OCI-LY7 (cell line): ENCODE results near the gene TIFAB. TPM values are rescaled to one million over a fixed set of nuclear protein-coding genes. Genes with fewer than 3 reads are reported as not detected.

Experiments used
- BruUV-seq: library from RNA; stranded (reverse); fragments of 400-500 nt; replicated peaks from 2 replicates; lab custom pipeline; 2021; lab: Mats Ljungman, UMichigan
- CTCF ChIA-PET: fragments of 300-600 bp; sonication (Branson Sonifier 250); formaldehyde crosslinking; loops from one replicate; lab custom pipeline; 2022; ENCODE audit warnings: antibody characterized with exemption; ENCODE audit not compliant: unreplicated experiment; lab: Charles Lee
- POLR2A ChIA-PET: fragments of 300-600 bp; sonication (Branson Sonifier 250); formaldehyde crosslinking; loops from one replicate; lab custom pipeline; 2022; ENCODE audit warnings: antibody characterized with exemption; lab: Charles Lee
- DNase-seq: peaks from one replicate; pipeline ENCODE4 v3.0.0-alpha.2; 2015; ENCODE audit warnings: low spot score
- H2AFZ ChIP-seq: fragments of 200-600 bp; sonication (generic), shearing (Covaris generic); 2 replicates; pipeline ENCODE4 v1.6.1; 2014; ENCODE audit warnings: mild to moderate bottlenecking, antibody characterized with exemption, low read length, moderate library complexity
- H3K27ac ChIP-seq: fragments of 200-600 bp; sonication (generic); 2 replicates; pipeline ENCODE4 v1.5.1; 2014; ENCODE audit warnings: mixed run types, low read depth, mild to moderate bottlenecking, moderate library complexity, low read length, inconsistent platforms; ENCODE audit not compliant: poor library complexity, severe bottlenecking
- H3K36me3 ChIP-seq: fragments of 200-600 bp; sonication (generic); 2 replicates; pipeline ENCODE4 v1.6.1; 2014; ENCODE audit warnings: mild to moderate bottlenecking, antibody characterized with exemption, low read length, moderate library complexity, mixed read lengths; ENCODE audit not compliant: insufficient read depth
- H3K4me1 ChIP-seq: fragments of 200-600 bp; sonication (generic); 2 replicates; pipeline ENCODE4 v1.5.1; 2014; ENCODE audit warnings: mild to moderate bottlenecking, low read length; ENCODE audit not compliant: insufficient read depth, poor library complexity, severe bottlenecking
- H3K4me2 ChIP-seq: fragments of 200-600 bp; sonication (generic); 2 replicates; pipeline ENCODE4 v1.6.1; 2014; ENCODE audit warnings: mild to moderate bottlenecking, low read length
- H3K4me3 ChIP-seq: fragments of 200-600 bp; sonication (generic); 2 replicates; pipeline ENCODE4 v1.5.1; 2014; ENCODE audit warnings: mild to moderate bottlenecking, low read depth, low read length; ENCODE audit not compliant: poor library complexity, severe bottlenecking
- H3K79me2 ChIP-seq: fragments of 200-600 bp; sonication (generic); 2 replicates; pipeline ENCODE4 v1.6.1; 2016; ENCODE audit warnings: low read depth, mild to moderate bottlenecking, low read length, moderate library complexity, mixed read lengths; ENCODE audit not compliant: insufficient read depth
- H3K9me2 ChIP-seq: fragments of 200-600 bp; sonication (generic); 2 replicates; pipeline ENCODE4 v1.6.1; 2016; ENCODE audit warnings: mild to moderate bottlenecking, low read length, mixed read lengths; ENCODE audit not compliant: insufficient read depth
- H3K9me3 ChIP-seq: fragments of 200-600 bp; sonication (generic); 2 replicates; pipeline ENCODE4 v1.6.1; 2014; ENCODE audit warnings: mild to moderate bottlenecking, mixed run types, low read length, mixed read lengths
- H4K20me1 ChIP-seq: fragments of 200-600 bp; sonication (generic); 2 replicates; pipeline ENCODE4 v1.6.1; 2014; ENCODE audit warnings: mild to moderate bottlenecking, antibody characterized with exemption, low read length, moderate library complexity, mixed read lengths; ENCODE audit not compliant: insufficient read depth
- EZH2phosphoT487 ChIP-seq: fragments of 200-600 bp; sonication (generic); IDR thresholded peaks from 2 replicates; pipeline ENCODE4 v1.6.1; 2018; ENCODE audit warnings: low read depth, borderline replicate concordance, mild to moderate bottlenecking, mixed run types, antibody characterized with exemption, low read length, moderate library complexity, mixed read lengths
- intact Hi-C: fragments of 100-400 bp; cut with micrococcal nuclease; formaldehyde crosslinking; loops from one replicate; pipeline ENCODE4 v1.10.0; 2022; ENCODE audit not compliant: unreplicated experiment
- total RNA-seq, 2 experiments: library from RNA; depleted of rRNA in 1 of 2; stranded (reverse); fragments of >200 nt in 1 of 2; shearing (Covaris generic) in 1 of 2; gene quantifications; 2 replicates each; pipeline ENCODE4 v1.2.3, GENCODE V29; 2014 to 2022
- TF ChIP-seq, protein P1 (sequence below): fragments of 200-600 bp; sonication (generic); conservative IDR thresholded peaks from 2 replicates; pipeline ENCODE4 v1.5.1; 2014; ENCODE audit warnings: mild to moderate bottlenecking, antibody characterized with exemption, low read length, moderate library complexity, mixed read lengths

Gene TIFAB
- total RNA-seq, 2 experiments from 2014 or later = not detected

DNA sequence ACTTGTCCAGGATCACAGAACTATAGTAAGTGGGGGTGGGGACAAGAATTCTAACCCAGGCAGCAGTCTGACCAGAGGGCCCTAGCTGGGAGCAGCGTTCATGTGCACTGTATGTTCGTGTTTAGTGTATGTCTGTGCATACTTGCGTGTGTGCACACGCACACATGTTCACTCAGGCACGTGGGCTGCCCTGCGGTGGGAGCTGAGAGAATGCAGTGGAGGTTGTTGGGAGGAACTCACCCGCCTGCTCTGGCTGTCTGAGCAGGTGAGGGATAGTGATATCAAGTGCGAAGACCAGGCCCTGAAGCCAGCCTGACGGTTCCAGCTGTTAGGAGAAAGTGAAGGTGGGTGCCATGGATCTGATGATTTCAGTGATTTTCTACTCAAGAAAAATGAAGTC, 5.9 kb downstream of the TIFAB start:
- Histone ChIP-seq H3K4me1 (no peaks in the 10 kb centered on the region), H2AFZ (no peak overlapping the region), H3K79me2 (no peaks in the 10 kb centered on the region), H4K20me1 (no peaks in the 10 kb centered on the region), H3K9me2 (no peaks in the 10 kb centered on the region), H3K36me3 (no peaks in the 10 kb centered on the region), H3K27ac (no peak overlapping the region), H3K4me2 (no peak overlapping the region), H3K4me3 (no peak overlapping the region), H3K9me3 (no peaks in the 10 kb centered on the region)
- no peak for DNase-seq
- intact Hi-C loops = no loop called here
- TF ChIP-seq EZH2phosphoT487 = no peak
- TF ChIP-seq, protein P1, sequence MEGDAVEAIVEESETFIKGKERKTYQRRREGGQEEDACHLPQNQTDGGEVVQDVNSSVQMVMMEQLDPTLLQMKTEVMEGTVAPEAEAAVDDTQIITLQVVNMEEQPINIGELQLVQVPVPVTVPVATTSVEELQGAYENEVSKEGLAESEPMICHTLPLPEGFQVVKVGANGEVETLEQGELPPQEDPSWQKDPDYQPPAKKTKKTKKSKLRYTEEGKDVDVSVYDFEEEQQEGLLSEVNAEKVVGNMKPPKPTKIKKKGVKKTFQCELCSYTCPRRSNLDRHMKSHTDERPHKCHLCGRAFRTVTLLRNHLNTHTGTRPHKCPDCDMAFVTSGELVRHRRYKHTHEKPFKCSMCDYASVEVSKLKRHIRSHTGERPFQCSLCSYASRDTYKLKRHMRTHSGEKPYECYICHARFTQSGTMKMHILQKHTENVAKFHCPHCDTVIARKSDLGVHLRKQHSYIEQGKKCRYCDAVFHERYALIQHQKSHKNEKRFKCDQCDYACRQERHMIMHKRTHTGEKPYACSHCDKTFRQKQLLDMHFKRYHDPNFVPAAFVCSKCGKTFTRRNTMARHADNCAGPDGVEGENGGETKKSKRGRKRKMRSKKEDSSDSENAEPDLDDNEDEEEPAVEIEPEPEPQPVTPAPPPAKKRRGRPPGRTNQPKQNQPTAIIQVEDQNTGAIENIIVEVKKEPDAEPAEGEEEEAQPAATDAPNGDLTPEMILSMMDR = no peak
- BruUV-seq = no TSS peak
- ChIA-PET CTCF (no interaction called here), POLR2A (no interaction called here)

DNA sequence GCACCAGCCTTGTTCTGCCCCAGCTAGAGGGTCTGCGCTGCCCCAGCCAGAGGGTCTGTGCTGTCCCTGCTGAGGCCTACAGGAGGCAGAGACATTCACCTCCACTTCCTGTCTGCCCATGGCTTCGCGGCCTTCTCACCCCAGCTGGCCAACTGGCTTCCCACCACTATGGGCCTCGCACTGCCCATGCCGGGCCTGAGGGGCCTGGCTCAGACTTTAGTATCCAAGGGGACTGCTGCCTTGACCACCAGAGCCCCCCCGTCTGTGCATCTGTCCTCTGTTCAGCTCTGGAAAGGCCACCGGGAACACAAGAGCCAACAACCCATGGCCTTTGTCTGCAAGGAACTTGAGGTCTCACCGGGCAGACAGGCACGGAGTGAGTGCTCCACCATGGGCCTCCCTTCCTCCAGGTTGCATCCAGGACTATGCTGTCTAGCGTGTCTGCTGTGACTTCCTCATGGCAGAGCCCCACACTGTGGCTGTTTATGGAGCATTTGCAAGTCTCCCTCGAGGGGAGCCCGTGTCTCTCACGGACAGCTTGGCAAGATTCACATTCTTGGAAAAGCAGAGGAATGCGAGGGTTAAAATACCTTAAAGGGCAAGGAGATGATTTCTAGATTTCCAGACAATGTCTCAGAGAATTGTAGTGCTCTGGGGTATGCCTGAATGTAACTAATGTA, 6.7 kb downstream of the TIFAB start:
- H4K20me1 ChIP-seq = no peaks in the 10 kb centered on the region
- no peaks in the 10 kb centered on the region for H3K79me2 ChIP-seq
- no peaks in the 10 kb centered on the region for H3K9me3 ChIP-seq
- no peak overlapping the region for H3K4me2 ChIP-seq
- no TSS peak for BruUV-seq
- DNase-seq = no peak
- no peak overlapping the region for H3K4me3 ChIP-seq
- intact Hi-C loops = no loop called here
- ChIA-PET CTCF (no interaction called here), POLR2A (no interaction called here)
- no peak overlapping the region for H3K27ac ChIP-seq
- no peaks in the 10 kb centered on the region for H3K4me1 ChIP-seq
- no peak overlapping the region for H2AFZ ChIP-seq
- TF ChIP-seq, protein P1 = no peak
- no peak for TF ChIP-seq EZH2phosphoT487
- H3K36me3 ChIP-seq = no peaks in the 10 kb centered on the region
- H3K9me2 ChIP-seq = no peaks in the 10 kb centered on the region

DNA sequence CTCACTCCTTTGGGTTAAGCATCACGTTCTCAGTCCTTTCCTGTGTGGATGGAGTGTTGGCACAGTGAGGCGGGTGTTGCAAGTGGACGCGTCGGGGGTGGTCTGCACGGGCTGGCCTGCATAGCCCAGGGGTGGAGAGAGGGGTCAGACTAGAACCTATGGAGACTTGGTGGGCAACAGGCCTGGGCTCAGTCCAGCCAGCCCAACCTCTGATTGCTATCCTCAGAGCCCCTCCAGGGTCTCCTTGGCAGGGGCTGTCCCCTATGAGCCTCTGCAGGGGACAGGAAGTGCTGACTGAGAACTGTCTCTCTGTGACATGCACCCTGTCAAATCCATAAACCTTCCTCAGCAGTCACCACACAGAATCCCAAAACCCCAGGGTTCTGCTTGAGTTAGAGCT, 7.3 kb downstream of the TIFAB start:
- H3K36me3 ChIP-seq = no peaks in the 10 kb centered on the region
- TF ChIP-seq, protein P1 = no peak
- TF ChIP-seq EZH2phosphoT487 = no peak
- no peaks in the 10 kb centered on the region for H3K79me2 ChIP-seq
- no peaks in the 10 kb centered on the region for H4K20me1 ChIP-seq
- intact Hi-C loops = no loop called here
- POLR2A ChIA-PET = no interaction called here
- H2AFZ ChIP-seq = no peak overlapping the region
- no peak overlapping the region for H3K4me3 ChIP-seq
- CTCF ChIA-PET = no interaction called here
- no peak overlapping the region for H3K27ac ChIP-seq
- H3K4me1 ChIP-seq = no peaks in the 10 kb centered on the region
- no peak for DNase-seq
- H3K9me2 ChIP-seq = no peaks in the 10 kb centered on the region
- no peak overlapping the region for H3K4me2 ChIP-seq
- H3K9me3 ChIP-seq = no peaks in the 10 kb centered on the region
- no TSS peak for BruUV-seq
